ENCODE results near the gene IFNGR2. TPM values are rescaled to one million over a fixed set of nuclear protein-coding genes. Genes with fewer than 3 reads are reported as not detected.
A peak's percentile ranks its signal among the peaks of the same experiment; 100 is the strongest.

IFNGR2 gene
- total RNA-seq, 1 experiment from 2014 or later, result 47.9 TPM

DNA sequence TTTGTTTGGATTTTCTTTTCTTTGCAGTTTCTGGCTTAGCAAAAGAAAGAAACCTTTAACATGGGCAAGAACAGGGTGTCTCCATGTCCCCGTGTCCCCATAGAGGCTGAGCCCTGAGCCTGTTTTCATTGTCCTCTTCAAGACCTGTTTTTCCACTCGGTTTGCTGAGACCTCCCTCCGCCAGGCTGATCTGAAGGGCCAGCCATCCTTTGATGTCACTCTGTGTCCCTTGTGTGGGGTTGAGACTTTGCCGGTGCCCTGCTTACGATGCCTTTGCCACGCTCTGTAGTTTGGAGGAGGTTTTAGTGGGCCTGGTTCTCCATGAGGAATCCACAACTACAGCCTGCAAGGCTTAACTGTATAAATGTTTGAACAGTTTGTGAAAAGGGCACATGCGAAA, 23.8 kb downstream of the IFNGR2 start:
- Histone ChIP-seq H3K9me3 (ENCODE audit: control insufficient read depth, insufficient read depth, low read depth, low read length) (no peaks in the 10 kb centered on the region), H3K4me3 (ENCODE audit: low read depth in 2 of 2, low read length in 2 of 2) (no peak overlapping the region), H3K27me3 (ENCODE audit: control insufficient read depth, insufficient read depth, low read length) (no peaks in the 10 kb centered on the region), H3K36me3 (ENCODE audit: control insufficient read depth, insufficient read depth, low read length) (no peaks in the 10 kb centered on the region; the same call in 1 of the 2 replicates), H3K27ac (ENCODE audit: low read length) (no peak overlapping the region), H3K4me1 (ENCODE audit: control insufficient read depth, insufficient read depth, low read length) (no peaks in the 10 kb centered on the region)
- ChIA-PET POLR2A (no interaction called here), CTCF (no interaction called here)
- ATAC-seq (no peak), DNase-seq (ENCODE audit: low read depth, low spot score) (no peak)
- in situ Hi-C loops (cut with HindIII; ENCODE audit: low pct_unique_long_range_greater_than_20kb, low sequenced_read_pairs) (no loop called here), intact Hi-C loops (cut with micrococcal nuclease; ENCODE audit: unreplicated experiment) (no loop called here)
- TF ChIP-seq, protein P1, sequence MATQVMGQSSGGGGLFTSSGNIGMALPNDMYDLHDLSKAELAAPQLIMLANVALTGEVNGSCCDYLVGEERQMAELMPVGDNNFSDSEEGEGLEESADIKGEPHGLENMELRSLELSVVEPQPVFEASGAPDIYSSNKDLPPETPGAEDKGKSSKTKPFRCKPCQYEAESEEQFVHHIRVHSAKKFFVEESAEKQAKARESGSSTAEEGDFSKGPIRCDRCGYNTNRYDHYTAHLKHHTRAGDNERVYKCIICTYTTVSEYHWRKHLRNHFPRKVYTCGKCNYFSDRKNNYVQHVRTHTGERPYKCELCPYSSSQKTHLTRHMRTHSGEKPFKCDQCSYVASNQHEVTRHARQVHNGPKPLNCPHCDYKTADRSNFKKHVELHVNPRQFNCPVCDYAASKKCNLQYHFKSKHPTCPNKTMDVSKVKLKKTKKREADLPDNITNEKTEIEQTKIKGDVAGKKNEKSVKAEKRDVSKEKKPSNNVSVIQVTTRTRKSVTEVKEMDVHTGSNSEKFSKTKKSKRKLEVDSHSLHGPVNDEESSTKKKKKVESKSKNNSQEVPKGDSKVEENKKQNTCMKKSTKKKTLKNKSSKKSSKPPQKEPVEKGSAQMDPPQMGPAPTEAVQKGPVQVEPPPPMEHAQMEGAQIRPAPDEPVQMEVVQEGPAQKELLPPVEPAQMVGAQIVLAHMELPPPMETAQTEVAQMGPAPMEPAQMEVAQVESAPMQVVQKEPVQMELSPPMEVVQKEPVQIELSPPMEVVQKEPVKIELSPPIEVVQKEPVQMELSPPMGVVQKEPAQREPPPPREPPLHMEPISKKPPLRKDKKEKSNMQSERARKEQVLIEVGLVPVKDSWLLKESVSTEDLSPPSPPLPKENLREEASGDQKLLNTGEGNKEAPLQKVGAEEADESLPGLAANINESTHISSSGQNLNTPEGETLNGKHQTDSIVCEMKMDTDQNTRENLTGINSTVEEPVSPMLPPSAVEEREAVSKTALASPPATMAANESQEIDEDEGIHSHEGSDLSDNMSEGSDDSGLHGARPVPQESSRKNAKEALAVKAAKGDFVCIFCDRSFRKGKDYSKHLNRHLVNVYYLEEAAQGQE (IDR thresholded peaks at IDR 0.05; ENCODE audit: insufficient read depth in 1 of 2, low read depth in 2 of 2, low read length in 1 of 2), result no peak
- TF ChIP-seq POLR2AphosphoS5 (IDR thresholded peaks at IDR 0.05; ENCODE audit: low read depth, low read length) (no peak), TCF7L2 (IDR thresholded peaks at IDR 0.05; ENCODE audit: low read depth, low read length) (no peak), SIN3A (IDR thresholded peaks at IDR 0.05; ENCODE audit: borderline replicate concordance, insufficient read depth, low read depth, low read length) (no peak)
- TF ChIP-seq, protein P2, sequence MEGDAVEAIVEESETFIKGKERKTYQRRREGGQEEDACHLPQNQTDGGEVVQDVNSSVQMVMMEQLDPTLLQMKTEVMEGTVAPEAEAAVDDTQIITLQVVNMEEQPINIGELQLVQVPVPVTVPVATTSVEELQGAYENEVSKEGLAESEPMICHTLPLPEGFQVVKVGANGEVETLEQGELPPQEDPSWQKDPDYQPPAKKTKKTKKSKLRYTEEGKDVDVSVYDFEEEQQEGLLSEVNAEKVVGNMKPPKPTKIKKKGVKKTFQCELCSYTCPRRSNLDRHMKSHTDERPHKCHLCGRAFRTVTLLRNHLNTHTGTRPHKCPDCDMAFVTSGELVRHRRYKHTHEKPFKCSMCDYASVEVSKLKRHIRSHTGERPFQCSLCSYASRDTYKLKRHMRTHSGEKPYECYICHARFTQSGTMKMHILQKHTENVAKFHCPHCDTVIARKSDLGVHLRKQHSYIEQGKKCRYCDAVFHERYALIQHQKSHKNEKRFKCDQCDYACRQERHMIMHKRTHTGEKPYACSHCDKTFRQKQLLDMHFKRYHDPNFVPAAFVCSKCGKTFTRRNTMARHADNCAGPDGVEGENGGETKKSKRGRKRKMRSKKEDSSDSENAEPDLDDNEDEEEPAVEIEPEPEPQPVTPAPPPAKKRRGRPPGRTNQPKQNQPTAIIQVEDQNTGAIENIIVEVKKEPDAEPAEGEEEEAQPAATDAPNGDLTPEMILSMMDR (IDR thresholded peaks at IDR 0.05), result no peak
- no TSS peak for BruUV-seq (replicated peaks)

DNA sequence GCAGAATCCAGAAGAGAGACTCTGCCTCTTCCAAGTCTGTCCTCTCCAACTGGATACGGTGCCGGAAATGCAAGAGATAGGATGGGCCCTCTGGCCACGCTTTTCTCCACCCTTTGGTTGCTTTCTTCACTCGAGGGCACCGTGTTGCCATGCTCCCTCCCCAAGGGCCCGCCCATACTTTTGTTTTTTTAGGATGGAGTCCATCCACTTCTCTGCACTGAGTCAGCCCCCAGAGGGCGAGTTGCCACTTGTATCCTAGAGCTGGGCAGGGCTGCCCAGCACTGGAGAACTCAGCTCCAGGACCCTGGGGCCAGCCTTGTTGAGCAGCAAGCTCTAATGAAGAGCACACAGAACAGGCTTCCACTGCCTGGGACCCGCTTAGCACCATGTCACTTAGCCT, 25.5 kb downstream of the IFNGR2 start:
- no peaks in the 10 kb centered on the region; the same call in 1 of the 2 replicates for H3K36me3 ChIP-seq (ENCODE audit: control insufficient read depth, insufficient read depth, low read length)
- H3K4me1 ChIP-seq (ENCODE audit: control insufficient read depth, insufficient read depth, low read length), result no peaks in the 10 kb centered on the region
- intact Hi-C loops (cut with micrococcal nuclease; ENCODE audit: unreplicated experiment) (no loop called here), in situ Hi-C loops (cut with HindIII; ENCODE audit: low pct_unique_long_range_greater_than_20kb, low sequenced_read_pairs) (no loop called here)
- CTCF ChIA-PET, result no interaction called here
- H3K9me3 ChIP-seq (ENCODE audit: control insufficient read depth, insufficient read depth, low read depth, low read length), result no peaks in the 10 kb centered on the region
- H3K27ac ChIP-seq (ENCODE audit: low read length), result no peak overlapping the region
- BruUV-seq (replicated peaks), result no TSS peak
- ATAC-seq (peak; percentile 88), DNase-seq (ENCODE audit: low read depth, low spot score) (no peak)
- POLR2A ChIA-PET, result no interaction called here
- no peak overlapping the region for H3K4me3 ChIP-seq (ENCODE audit: low read depth in 2 of 2, low read length in 2 of 2)
- no peaks in the 10 kb centered on the region for H3K27me3 ChIP-seq (ENCODE audit: control insufficient read depth, insufficient read depth, low read length)
- no peak for TF ChIP-seq TCF7L2 (IDR thresholded peaks at IDR 0.05; ENCODE audit: low read depth, low read length)
- TF ChIP-seq POLR2AphosphoS5 (IDR thresholded peaks at IDR 0.05; ENCODE audit: low read depth, low read length), result no peak
- TF ChIP-seq, protein P2 (IDR thresholded peaks at IDR 0.05), result no peak
- no peak for TF ChIP-seq SIN3A (IDR thresholded peaks at IDR 0.05; ENCODE audit: borderline replicate concordance, insufficient read depth, low read depth, low read length)
- TF ChIP-seq, protein P1 (IDR thresholded peaks at IDR 0.05; ENCODE audit: insufficient read depth in 1 of 2, low read depth in 2 of 2, low read length in 1 of 2), result no peak
